DND-41 (cell line): ENCODE results near the gene MAPKAPK2.
"Not testable (repeated sequence)": the region's sequence is repeated elsewhere in the genome, so short reads cannot be mapped to it uniquely, and the experiment has no call there.

Source experiments
- ATAC-seq: fragments of 200-7000 bp; cut with Tn5 transposase; 3 replicates; pipeline ENCODE4 v1.9.1; 2021; ENCODE audit warnings: low read depth; ENCODE audit not compliant: insufficient read depth
- DNase-seq: peaks from one replicate; pipeline ENCODE4 v3.0.0-alpha.2; 2020
- H2AFZ ChIP-seq: 2 replicates; pipeline ENCODE4 v1.6.0; 2012; ENCODE audit warnings: low read depth, low read length
- H3K27ac ChIP-seq: 2 replicates; pipeline ENCODE4 v1.5.1; 2012; ENCODE audit warnings: low read length, inconsistent platforms
- H3K27me3 ChIP-seq: fragments of 200-600 bp; sonication (generic); 2 replicates; pipeline ENCODE4 v1.6.0; 2012; ENCODE audit warnings: low read length, mild to moderate bottlenecking, inconsistent platforms; ENCODE audit not compliant: insufficient read depth, poor library complexity
- H3K36me3 ChIP-seq: 2 replicates; pipeline ENCODE4 v1.5.1; 2012; ENCODE audit warnings: low read length, inconsistent platforms; ENCODE audit not compliant: insufficient read depth
- H3K4me1 ChIP-seq: 2 replicates; pipeline ENCODE4 v1.5.1; 2012; ENCODE audit warnings: mild to moderate bottlenecking, low read length; ENCODE audit not compliant: insufficient read depth
- H3K4me2 ChIP-seq: 2 replicates; pipeline ENCODE4 v1.6.0; 2012; ENCODE audit warnings: mild to moderate bottlenecking, moderate library complexity, low read length, inconsistent platforms; ENCODE audit not compliant: insufficient read depth
- H3K4me3 ChIP-seq, 2 experiments: fragments of 200-600 bp in 1 of 2; shearing (Covaris generic) in 1 of 2; 2 replicates each; pipeline ENCODE4 v1.5.1; 2012 to 2016; ENCODE audit warnings: inconsistent platforms in 2 of 2, low read length in 2 of 2, mild to moderate bottlenecking in 2 of 2, low read depth in 1 of 2, moderate library complexity in 1 of 2
- H3K79me2 ChIP-seq: 2 replicates; pipeline ENCODE4 v1.6.0; 2012; ENCODE audit warnings: low read length, inconsistent platforms; ENCODE audit not compliant: insufficient read depth
- H3K9ac ChIP-seq: 2 replicates; pipeline ENCODE4 v1.6.0; 2012; ENCODE audit warnings: low read depth, mild to moderate bottlenecking, inconsistent platforms, low read length, moderate library complexity
- H3K9me3 ChIP-seq: 2 replicates; pipeline ENCODE4 v1.5.1; 2012; ENCODE audit warnings: low read length, moderate library complexity, mild to moderate bottlenecking, inconsistent platforms; ENCODE audit not compliant: insufficient read depth, severe bottlenecking
- H4K20me1 ChIP-seq: 2 replicates; pipeline ENCODE4 v1.6.0; 2012; ENCODE audit warnings: low read length; ENCODE audit not compliant: insufficient read depth
- CTCF ChIP-seq: IDR thresholded peaks from 2 replicates; pipeline ENCODE4 v1.5.1; 2012; ENCODE audit warnings: borderline replicate concordance, low read length, moderate library complexity, mild to moderate bottlenecking; ENCODE audit not compliant: poor library complexity, severe bottlenecking; ENCODE audit errors: extremely low read depth
- EZH2 ChIP-seq: IDR thresholded peaks from 3 replicates; pipeline ENCODE4 v1.6.1; 2012; ENCODE audit warnings: borderline replicate concordance, low read depth, mild to moderate bottlenecking, moderate library complexity, low read length, inconsistent platforms; ENCODE audit not compliant: severe bottlenecking

Gene MAPKAPK2

GRCh38 chr1:206774093-206774492 is 89.4 kb downstream of the MAPKAPK2 start:
- no peak for TF ChIP-seq CTCF
- no peak for TF ChIP-seq EZH2
- no peak for ATAC-seq

GRCh38 chr1:206776229-206776628 is 91.5 kb downstream of the MAPKAPK2 start:
- no peak overlapping the region for H2AFZ ChIP-seq
- no peak overlapping the region for H3K4me3 ChIP-seq
- DNase-seq: no peak
- peaks cover 40% of the 10 kb centered on the region for H3K4me1 ChIP-seq
- ATAC-seq: no peak
- no peak overlapping the region for H3K9ac ChIP-seq
- H3K27me3 ChIP-seq: no peaks in the 10 kb centered on the region
- no peaks in the 10 kb centered on the region for H3K9me3 ChIP-seq
- H3K36me3 ChIP-seq: no peaks in the 10 kb centered on the region
- no peaks in the 10 kb centered on the region for H4K20me1 ChIP-seq
- no peaks in the 10 kb centered on the region for H3K79me2 ChIP-seq
- no peak overlapping the region for H3K4me2 ChIP-seq
- H3K27ac ChIP-seq: no peak overlapping the region
- TF ChIP-seq CTCF: no peak
- no peak for TF ChIP-seq EZH2

More at GRCh38 chr1:206774093-206774492, 89.4 kb downstream of the MAPKAPK2 start:
- H3K27me3 ChIP-seq: no peaks in the 10 kb centered on the region
- H3K27ac ChIP-seq: peak overlapping the region; percentile 45
- H3K4me1 ChIP-seq: peaks cover 53% of the 10 kb centered on the region
- H3K9me3 ChIP-seq: no peaks in the 10 kb centered on the region
- H2AFZ ChIP-seq: no peak overlapping the region
- no peaks in the 10 kb centered on the region for H3K79me2 ChIP-seq
- DNase-seq: no peak
- no peak overlapping the region for H3K9ac ChIP-seq
- H3K4me3 ChIP-seq: no peak overlapping the region
- H4K20me1 ChIP-seq: no peaks in the 10 kb centered on the region
- no peaks in the 10 kb centered on the region for H3K36me3 ChIP-seq
- H3K4me2 ChIP-seq: no peak overlapping the region

GRCh38 chr1:206778031-206778430 is 93.3 kb downstream of the MAPKAPK2 start:
- H3K36me3 ChIP-seq: no peaks in the 10 kb centered on the region
- no peak overlapping the region for H3K27ac ChIP-seq
- H3K4me1 ChIP-seq: peaks cover 38% of the 10 kb centered on the region
- H3K9ac ChIP-seq: no peak overlapping the region
- TF ChIP-seq EZH2 (no peak), CTCF (no peak)
- H4K20me1 ChIP-seq: no peaks in the 10 kb centered on the region
- H3K9me3 ChIP-seq: no peaks in the 10 kb centered on the region
- H3K4me2 ChIP-seq: no peak overlapping the region
- no peaks in the 10 kb centered on the region for H3K79me2 ChIP-seq
- ATAC-seq (no peak), DNase-seq (no peak)
- no peak overlapping the region for H3K4me3 ChIP-seq
- H2AFZ ChIP-seq: no peak overlapping the region
- H3K27me3 ChIP-seq: no peaks in the 10 kb centered on the region

- H4K20me1 ChIP-seq, H3K79me2 ChIP-seq, H3K27ac ChIP-seq, H3K4me2 ChIP-seq, H2AFZ ChIP-seq, H3K27me3 ChIP-seq, H3K4me3 ChIP-seq, H3K9ac ChIP-seq, H3K36me3 ChIP-seq, DNase-seq, H3K9me3 ChIP-seq, ATAC-seq: not testable (repeated sequence)
- peaks cover 38% of the 10 kb centered on the region for H3K4me1 ChIP-seq
These were observed 94.2 kb downstream of the MAPKAPK2 start for GRCh38 chr1:206778911-206779310.
